Amniotic stem cell (primary cell): ENCODE results near the gene SMOC1.
"Not testable (repeated sequence)": the region's sequence is repeated elsewhere in the genome, so short reads cannot be mapped to it uniquely, and the experiment has no call there.

Experiments used
- DNase-seq: peaks from one replicate; lab custom pipeline; 2025; lab: John Stamatoyannopoulos, UW

The SMOC1 gene

GRCh38 chr14:69901113-69901951, 22.1 kb downstream of the SMOC1 start:
- DNase-seq, result no peak

GRCh38 chr14:69903046-69903445, 23.8 kb downstream of the SMOC1 start:
- DNase-seq, result not testable (repeated sequence)

GRCh38 chr14:69904246-69904645, 25.0 kb downstream of the SMOC1 start:
- no peak for DNase-seq

DNA sequence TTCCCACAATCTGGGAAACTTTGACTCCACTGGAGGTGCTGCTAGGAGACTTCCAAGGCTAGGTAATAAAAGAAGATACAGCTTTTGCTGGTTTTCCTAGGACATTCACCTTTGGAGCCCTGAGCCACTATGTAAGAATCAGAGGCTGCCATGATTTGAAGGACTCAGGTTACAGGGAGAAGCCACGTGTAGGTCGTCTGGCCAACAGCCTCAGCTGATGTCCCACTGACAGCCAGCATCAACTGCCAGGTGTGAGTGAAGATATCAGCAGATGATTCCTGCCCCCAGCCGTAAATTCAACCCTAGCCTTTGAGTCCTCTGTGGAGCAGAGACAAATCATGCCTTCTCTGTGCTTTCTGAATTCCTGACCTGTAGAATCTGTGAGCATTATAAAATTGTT, 27.0 kb downstream of the SMOC1 start:
- no peak for DNase-seq

DNA sequence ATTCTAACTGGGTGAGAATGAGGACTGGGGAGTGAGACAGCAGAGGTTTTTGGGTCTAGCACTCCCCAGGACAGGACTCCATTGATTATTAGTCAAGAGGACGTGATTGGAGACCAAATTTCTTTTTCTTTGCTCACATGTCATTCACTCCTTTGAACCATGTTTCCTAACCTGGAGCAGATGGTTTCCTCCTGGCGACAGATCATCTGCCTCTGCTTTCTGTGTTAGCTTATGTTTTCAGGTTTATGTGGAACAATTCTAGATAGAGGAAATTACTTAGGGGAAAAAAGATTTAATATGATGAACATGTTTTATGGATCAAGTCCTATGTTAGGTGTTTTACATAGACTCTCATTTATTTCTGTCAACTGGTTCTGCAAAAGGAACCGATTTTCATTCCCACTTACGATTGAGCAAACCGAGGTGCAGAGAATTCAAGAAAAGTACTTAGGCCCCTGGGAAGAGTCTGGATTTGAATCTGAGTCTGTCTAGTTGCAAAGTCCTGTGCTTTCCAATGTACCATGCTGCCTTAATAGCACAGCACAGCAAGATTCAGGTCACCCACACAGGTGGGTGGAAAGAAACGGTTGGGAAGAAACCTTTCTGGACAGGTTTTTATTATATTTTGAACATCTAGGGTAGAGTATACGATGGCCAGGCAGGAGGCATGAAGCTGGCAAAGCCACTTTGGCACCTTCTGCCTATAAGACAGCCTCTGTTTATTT, 30.8 kb downstream of the SMOC1 start:
- no peak for DNase-seq

DNA sequence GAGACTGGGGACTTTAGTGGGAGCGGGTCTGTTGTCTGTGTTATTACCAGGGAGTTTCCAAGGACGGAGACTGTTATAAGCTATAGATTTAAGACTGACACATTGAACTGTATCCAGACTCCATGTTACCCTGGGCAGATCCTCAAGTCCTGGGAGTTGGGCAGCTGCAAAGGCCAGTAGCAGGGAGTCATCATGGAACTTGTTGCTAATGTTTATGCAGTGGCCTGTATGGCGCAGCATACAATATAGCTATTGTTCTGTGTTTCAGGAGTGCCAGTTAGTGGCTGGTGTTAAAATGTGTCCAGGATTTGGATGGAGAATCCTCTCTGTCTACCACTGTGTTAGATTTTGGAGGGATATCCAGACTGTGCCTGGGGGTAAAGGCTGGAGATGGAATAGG, 31.7 kb downstream of the SMOC1 start:
- no peak for DNase-seq

GRCh38 chr14:69913686-69914085, 34.5 kb downstream of the SMOC1 start:
- no peak for DNase-seq

- DNase-seq, result no peak
Observed at GRCh38 chr14:69916396-69916795, 37.2 kb downstream of the SMOC1 start.

DNA sequence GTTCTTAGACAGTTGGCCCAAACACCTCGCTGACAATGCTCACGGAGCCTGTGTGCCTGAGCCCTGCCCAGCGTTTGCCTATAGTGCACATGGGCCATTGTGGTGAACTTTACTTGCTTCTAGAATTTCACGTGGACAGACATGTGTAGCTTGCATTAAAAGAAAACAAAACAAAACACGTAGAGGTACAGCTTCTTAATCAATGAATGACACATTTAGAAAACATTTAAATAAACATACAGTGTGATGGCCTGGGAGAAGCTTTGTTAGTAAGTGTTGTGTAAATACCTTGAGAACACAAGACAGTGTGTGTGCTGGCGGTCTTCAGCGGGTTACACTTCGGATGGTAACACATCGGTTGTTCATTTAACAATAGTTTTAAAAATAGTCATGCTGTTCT, 38.1 kb downstream of the SMOC1 start:
- no peak for DNase-seq

DNA sequence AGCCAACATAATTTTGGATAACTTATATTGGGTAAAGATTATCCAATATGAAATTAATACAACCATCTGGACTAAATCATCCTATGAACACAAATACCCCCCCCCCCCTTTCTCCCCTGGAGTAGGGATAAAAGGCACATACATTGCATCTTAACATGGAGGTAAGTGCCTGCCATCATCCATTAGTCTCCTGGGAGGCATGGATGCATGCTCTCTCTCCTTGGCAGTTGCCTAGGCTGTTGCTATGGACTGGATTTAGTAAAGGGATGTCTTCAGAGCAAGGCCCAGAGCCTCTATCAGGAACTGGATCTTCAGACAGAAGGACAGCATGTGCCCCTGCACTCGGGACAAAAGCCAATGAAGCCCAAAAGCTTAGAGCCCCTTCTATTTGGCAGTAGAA, 40.6 kb downstream of the SMOC1 start:
- no peak for DNase-seq

GRCh38 chr14:69921052-69921451, 41.8 kb downstream of the SMOC1 start:
- no peak for DNase-seq

- DNase-seq, result no peak
Observed at GRCh38 chr14:69922198-69922597, 43.0 kb downstream of the SMOC1 start.

GRCh38 chr14:69924201-69924600, 45.0 kb downstream of the SMOC1 start:
- DNase-seq, result no peak

DNA sequence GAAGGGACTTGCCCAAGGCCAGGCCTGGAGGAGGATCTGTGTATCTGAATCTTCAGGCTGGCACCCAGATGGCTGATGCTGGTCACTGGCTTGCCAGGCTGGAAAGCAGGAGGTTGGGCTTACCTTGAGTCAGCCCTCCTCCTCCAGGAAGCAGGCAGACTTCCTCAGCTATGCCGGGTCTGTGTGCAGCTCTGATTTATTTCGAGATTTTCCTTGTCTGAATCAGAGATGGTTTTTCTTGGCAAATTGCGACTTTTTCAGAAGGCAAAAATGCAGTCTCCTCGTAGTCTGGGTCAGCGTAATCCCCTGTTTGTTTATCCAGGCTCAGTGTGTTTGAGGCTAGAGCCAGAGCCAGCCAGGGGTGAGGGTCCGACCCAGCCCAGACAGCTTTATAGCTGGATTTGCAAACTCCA, 48.9 kb downstream of the SMOC1 start:
- no peak for DNase-seq

DNA sequence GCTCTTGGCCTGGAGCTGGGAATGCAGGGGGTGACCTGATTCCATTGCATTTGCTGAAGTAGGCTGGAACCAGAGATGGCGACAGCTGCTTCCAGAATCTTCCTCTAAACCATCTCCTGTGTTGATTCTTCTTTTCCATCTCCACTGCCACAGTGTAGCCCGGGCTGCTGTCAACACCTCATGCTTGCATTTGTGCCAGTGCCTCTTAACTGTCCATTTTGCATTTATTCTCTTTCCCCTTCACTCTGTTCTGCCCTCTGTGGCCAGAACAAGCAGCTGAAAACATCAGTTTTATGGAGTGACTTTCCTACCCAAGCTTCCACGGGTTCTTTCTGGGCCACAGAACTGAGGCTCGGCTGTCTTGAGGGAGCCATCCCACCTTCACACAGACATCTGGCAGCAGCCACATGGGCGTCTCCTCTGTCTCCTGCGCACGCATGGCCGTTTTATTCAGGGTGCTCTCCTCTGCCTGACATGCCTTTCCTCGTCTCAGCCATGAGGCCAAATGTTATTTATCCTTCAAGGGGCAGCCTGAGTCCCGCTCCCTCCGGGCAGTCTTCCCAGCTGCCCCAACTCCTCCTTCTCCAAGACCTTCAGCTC, 51.7 kb downstream of the SMOC1 start:
- no peak for DNase-seq

DNA sequence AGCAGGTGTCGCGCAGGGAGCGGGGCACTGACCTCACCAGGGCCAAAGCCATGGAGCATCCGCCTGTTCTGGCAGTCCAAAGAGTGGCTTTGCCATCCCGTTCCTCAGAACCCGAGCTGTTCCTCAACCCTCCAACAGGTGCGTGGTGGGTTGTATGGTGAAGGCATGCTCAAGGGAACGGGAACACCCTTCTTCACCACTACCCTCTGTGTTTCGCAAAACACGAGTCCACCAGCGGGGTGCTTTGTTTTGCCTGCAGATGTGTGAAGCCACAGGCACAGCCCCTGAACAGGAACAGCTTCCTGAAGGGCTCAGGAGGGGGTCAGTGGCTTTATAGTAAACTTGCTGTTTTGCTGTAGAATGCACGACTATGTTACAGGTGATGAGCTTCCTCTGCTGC, 52.7 kb downstream of the SMOC1 start:
- DNase-seq, result no peak

DNA sequence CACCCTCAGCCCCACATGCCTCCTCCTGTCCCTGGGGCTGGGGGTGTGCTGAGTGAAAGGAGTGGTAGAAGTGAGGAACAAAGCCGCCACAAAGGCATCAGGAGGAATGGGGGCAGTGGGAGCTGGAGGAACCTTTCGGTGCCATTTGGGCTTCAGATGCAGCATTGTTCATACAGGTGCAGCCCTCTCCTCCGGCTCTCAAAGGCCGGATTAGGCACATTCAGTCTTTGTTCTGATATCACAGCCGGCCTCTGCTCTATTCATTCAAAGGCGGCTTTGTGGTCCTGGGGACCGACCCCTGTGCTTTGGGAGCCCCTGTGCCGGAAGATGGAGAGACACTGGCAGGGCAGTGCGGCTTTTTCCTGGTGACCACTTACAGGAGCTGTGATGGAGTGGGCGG, 53.2 kb downstream of the SMOC1 start:
- DNase-seq, result no peak

DNA sequence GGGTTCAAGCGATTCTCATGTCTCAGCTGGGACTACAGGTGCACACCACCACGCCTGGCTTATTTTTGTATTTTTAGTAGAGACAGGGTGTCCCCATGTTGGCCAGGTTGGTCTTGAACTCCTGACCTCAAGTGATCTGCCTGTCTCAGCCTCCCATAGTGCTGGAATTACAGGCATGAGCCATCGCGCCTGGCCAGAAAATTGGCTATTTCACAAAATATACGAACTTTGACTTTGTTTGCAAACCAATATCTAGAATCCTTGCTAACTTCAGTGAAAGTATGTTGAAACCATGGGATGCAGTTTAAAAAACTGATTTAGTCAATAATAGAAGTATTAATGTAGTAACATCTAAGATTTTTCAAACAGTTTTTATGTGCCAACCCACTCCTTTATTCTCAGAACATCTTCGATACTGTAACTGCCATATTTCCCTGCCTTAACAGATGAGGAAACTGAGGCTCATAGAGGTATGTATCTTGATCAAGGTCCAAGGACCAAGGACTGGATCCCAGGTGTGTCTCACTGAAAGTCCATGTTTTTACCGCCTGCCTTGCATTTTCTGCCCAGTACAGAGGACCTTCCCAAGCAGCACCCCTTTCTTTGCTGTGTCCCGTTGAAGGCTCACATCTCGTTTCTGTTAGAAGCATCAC, 54.5 kb downstream of the SMOC1 start:
- DNase-seq, result no peak

DNA sequence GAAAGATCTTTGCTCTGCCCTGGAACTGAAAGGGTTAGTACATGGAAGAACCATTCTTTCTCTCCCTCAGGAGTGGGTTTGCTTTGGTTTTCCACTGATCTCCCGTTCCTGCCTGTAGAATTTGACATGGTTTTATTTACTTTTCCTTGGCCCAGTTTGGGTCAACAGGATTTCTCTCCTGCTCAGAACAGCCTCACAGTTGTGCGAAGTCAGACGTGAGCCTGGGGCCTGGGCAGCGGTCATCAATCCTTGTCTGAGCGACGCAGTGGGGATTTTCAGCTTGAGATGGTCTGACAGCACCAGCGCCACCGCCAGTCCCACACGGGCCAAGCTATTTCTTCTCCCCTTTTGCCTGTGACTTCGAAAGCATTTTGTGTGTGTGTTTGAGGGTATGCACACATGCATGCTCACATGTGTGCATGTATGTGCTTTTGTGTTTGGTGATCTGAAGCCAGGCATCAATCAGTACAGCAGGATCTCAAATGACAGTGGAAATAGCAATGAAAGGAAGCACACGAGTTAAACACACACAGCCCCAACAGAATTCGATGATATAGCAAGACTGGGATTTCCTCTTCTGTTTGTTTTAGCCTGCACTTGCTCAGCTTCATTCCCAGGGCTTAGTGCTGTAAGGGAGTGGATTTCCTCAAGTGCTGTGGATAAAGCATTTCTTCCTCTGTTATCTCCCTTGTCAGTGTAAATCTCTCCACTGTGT, 58.3 kb downstream of the SMOC1 start:
- no peak for DNase-seq

DNA sequence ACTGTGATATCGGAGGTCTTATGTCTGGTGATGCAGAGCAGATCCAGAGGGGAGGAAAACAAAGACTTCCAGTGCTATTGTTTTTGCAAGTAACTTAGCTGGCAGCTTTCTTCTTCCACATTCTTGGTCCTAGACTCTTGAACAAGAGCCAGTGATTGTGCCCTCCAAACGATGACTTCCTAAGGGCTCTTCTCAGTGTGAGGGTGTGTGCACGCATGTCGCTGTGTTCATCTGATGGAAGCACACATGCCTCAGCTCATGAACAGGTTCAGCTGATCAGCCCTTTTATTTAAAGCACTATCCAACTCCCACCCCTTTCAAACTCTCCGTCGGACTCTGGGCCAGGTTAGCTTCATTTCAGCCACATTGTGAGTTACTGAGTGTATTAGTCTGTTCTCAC, 59.5 kb downstream of the SMOC1 start:
- DNase-seq, result no peak

DNA sequence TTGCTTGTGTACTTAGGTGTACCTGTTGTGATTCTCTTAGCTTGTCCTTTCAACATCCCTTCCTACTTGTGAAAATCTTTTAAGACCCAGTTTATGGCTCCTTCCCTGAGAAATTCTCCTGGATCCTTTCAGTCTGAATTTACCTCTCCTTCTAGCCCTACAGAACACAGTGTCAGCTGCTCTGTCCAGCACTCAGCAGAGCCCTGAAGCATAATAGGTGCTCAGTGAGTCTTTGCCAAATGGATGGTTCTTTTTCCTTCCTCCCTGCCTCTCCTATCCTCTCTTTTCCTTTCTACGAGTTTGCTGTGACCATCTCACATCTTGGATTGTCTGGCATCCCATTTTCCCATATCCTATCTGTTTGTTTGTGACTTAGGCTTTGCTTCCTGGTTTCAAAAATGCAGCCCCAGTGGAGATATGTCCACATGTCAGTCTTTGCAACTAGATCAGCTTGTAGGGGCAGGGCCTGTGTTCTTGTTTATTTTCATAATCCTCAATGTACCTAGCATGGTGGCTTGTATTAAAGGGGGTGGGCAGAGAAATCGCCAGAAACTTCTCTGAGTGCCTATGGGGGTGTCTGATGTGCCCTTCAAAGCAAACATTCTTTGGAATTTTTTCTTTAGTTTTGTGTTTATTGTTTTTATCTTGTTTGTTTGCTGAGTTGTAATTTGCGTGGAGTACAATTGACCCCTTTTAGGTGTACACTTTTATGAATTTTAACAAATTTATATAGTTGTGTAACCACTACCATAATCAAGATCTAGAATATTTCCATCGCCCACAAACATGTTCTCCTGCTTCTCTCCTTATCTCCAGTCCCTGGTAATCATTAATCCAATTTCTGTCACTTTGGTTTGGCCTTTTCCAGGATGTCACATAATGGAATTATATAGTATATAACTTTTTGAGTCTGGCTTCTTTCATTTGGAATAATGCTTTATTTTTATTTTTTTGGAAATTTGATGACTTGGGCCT, 62.8 kb downstream of the SMOC1 start:
- no peak for DNase-seq
